Keratinocyte (primary cell): Measurements from ENCODE around the gene CACNA1C.

Experiments
- CTCF ChIP-seq, 3 experiments: IDR thresholded peaks in 1 of 3; conservative IDR thresholded peaks in 1 of 3; optimal IDR thresholded peaks in 1 of 3; 2 replicates in 2 of 3; 3 replicates in 1 of 3; pipeline versions ENCODE3 to v1.5.1; 2011; ENCODE audit warnings: low read length in 3 of 3, mild to moderate bottlenecking in 3 of 3, moderate library complexity in 2 of 3, control low read depth in 1 of 3, inconsistent platforms in 1 of 3; ENCODE audit not compliant: insufficient read depth in 2 of 3; ENCODE audit errors: extremely low read depth in 1 of 3
- EZH2 ChIP-seq: IDR thresholded peaks from one replicate; pipeline ENCODE4 v1.6.1; 2012; ENCODE audit warnings: inconsistent platforms, mild to moderate bottlenecking, low read length, moderate library complexity

DNA sequence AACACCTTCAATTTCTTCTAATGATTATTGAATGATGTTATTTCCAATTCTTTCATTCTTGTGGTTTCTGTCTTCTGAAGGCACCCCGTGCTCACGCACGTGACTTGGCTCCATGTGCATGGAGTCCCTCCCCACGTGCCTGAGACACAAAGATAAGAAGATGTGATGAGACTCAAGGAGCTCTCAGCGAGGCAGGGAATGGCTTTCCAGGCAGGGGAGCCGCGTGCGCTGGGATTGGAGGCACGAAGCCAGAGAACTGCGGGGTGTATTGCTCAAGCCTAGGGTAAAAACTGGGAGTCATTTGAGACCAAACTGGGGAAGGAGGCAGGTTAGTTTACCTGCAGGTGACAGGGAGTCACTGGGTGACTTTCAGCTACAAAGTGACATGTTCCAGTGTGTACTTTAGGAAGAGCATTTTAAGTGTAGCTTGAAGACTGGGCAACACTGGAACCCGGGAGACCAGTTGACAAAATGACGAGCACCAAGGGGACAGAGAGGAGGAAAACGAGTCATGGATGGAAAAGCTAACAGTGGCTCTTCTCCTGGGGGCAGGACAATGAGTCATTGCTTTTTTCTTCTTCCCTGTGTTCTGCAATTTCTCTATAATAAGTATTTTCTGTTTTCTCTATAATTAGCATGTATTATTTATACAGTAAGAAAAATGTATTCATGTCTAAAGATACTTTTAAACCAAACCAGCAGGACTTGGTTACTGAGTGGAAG, 430.3 kb downstream of the CACNA1C start:
- TF ChIP-seq EZH2: no peak
- no peak for TF ChIP-seq CTCF (optimal IDR thresholded peaks at IDR 0.05 in 1 of 3, IDR thresholded peaks at IDR 0.05 in 1 of 3, conservative IDR thresholded peaks at IDR 0.05 in 1 of 3; ENCODE audit: extremely low read depth in 1 of 3, insufficient read depth in 2 of 3, low read length in 3 of 3)
